Transverse colon (tissue), 4 donors: Measurements from ENCODE around the gene BPHL.

Experiments
- POLR2A ChIP-seq: fragments of 450-650 bp; IDR thresholded peaks from one replicate; pipeline ENCODE4 v1.6.1; 2016; ENCODE audit warnings: antibody characterized with exemption, mild to moderate bottlenecking, moderate library complexity
- POLR2AphosphoS5 ChIP-seq, 3 donors: sonication (generic); formaldehyde crosslinking; IDR thresholded peaks; one replicate each; pipeline ENCODE4 v1.6.1; 2016; ENCODE audit warnings: antibody characterized with exemption in 3 of 3
- TF ChIP-seq, protein P1 (sequence below), 5 experiments: fragments of 200-600 bp in 3 of 5; fragments of 450-650 bp in 2 of 5; sonication (generic) in 3 of 5; IDR thresholded peaks; 1 replicate in 2 of 5; 2 replicates in 3 of 5; pipeline ENCODE4 v1.5.1; 2016 to 2017; ENCODE audit warnings: antibody characterized with exemption in 5 of 5, inconsistent platforms in 3 of 5, mild to moderate bottlenecking in 2 of 5, moderate library complexity in 1 of 5

DNA sequence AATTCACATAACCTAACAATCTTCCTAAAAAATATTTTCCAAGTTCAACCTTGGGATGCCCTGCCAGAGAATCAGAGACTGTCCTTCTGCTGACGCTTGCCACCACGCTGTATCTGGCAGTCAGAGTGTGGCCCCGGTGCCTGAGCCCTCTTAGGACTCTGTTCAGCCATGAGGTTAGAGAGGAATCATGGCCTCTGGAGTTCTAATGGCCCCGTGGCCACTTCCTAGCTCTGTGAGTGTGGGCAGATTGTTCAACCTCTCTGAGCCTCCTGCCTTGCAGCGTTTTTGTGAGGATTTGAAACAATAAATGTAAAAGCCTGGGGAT is 2.2 kb downstream of the BPHL start:
- TF ChIP-seq, protein P1, sequence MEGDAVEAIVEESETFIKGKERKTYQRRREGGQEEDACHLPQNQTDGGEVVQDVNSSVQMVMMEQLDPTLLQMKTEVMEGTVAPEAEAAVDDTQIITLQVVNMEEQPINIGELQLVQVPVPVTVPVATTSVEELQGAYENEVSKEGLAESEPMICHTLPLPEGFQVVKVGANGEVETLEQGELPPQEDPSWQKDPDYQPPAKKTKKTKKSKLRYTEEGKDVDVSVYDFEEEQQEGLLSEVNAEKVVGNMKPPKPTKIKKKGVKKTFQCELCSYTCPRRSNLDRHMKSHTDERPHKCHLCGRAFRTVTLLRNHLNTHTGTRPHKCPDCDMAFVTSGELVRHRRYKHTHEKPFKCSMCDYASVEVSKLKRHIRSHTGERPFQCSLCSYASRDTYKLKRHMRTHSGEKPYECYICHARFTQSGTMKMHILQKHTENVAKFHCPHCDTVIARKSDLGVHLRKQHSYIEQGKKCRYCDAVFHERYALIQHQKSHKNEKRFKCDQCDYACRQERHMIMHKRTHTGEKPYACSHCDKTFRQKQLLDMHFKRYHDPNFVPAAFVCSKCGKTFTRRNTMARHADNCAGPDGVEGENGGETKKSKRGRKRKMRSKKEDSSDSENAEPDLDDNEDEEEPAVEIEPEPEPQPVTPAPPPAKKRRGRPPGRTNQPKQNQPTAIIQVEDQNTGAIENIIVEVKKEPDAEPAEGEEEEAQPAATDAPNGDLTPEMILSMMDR (IDR thresholded peaks at IDR 0.05) = no peak
- TF ChIP-seq POLR2AphosphoS5 (IDR thresholded peaks at IDR 0.05) (no peak), POLR2A (no peak)
